Psoas muscle (tissue), 8 donors: ENCODE measurements around the gene FAM81B. TPM values are rescaled to one million over a fixed set of nuclear protein-coding genes. Genes with fewer than 3 reads are reported as not detected.

Experiments
- ATAC-seq, 4 donors: fragments of 200-7000 bp; cut with Tn5 transposase; one replicate each; pipeline ENCODE4 v1.9.1; 2020; ENCODE audit warnings: moderate library complexity in 3 of 4, mild to moderate bottlenecking in 2 of 4
- DNase-seq, 2 donors: peaks; one replicate each; pipeline ENCODE4 v3.0.0-alpha.2; 2020
- H3K27ac ChIP-seq: fragments of 200-600 bp; one replicate; pipeline ENCODE4 v1.8.0; 2022
- H3K27me3 ChIP-seq, 3 donors: fragments of 200-600 bp in 1 of 3; one replicate each; pipeline versions ENCODE4 v1.6.1 to v1.8.0; 2013 to 2022; ENCODE audit warnings: low read length in 2 of 3, mild to moderate bottlenecking in 2 of 3, moderate library complexity in 1 of 3; ENCODE audit not compliant: insufficient read depth in 3 of 3
- H3K36me3 ChIP-seq, 2 donors: fragments of 200-600 bp in 1 of 2; one replicate each; pipeline versions ENCODE4 v1.6.1 to v1.8.0; 2013 to 2022; ENCODE audit warnings: low read depth in 1 of 2, mild to moderate bottlenecking in 1 of 2, moderate library complexity in 1 of 2; ENCODE audit not compliant: insufficient read depth in 1 of 2
- H3K4me1 ChIP-seq: fragments of 200-600 bp; one replicate; pipeline ENCODE4 v1.8.0; 2022
- H3K4me3 ChIP-seq: fragments of 200-600 bp; one replicate; pipeline ENCODE4 v1.8.0; 2022; ENCODE audit warnings: mild to moderate bottlenecking
- H3K9me3 ChIP-seq: fragments of 200-600 bp; one replicate; pipeline ENCODE4 v1.8.0; 2022
- WGBS, 3 donors: extraction: QIAGEN DNeasy Blood & Tissue Kit; methylation state at CpG; one replicate each; pipeline versions ENCODE4 v1.1.6 to v1.1.7; 2013; 5-methylcytosine and 5-hydroxymethylcytosine counted together
- intact Hi-C, 2 donors: fragments of 100-400 bp; cut with DNase I; formaldehyde crosslinking; loops; one replicate each; pipeline versions ENCODE4 v1.11.0 to v1.14.2; 2022
- polyA plus RNA-seq, 3 donors: library from polyadenylated mRNA; stranded (reverse); fragments of 200-250 nt; gene quantifications; one replicate each; pipeline ENCODE4 v1.2.3, GENCODE V29; 2013
- total RNA-seq, 4 donors: library from RNA; stranded (reverse); fragmentation: NEBNext Ultra II Directional in 2 of 4; extraction: Animal tissue kit (Norgen Biotek cat#: 25700) in 2 of 4; gene quantifications; one replicate each; pipeline versions ENCODE4 v1.2.1 to v1.2.4, GENCODE V29; 2021 to 2023
- TF ChIP-seq, protein P1 (sequence below): fragments of 200-600 bp; IDR thresholded peaks from one replicate; pipeline ENCODE4 v1.8.0; 2022; ENCODE audit warnings: antibody characterized with exemption
- donor health status: healthy with polysubstance abuse.
- donor health status: DM: no; HTN: no; CAD: no; lungs with moderate emphysema.
- donor health status: Bipolar disorder and iron deficiency.
- donor health status: healthy.
- donor health status: DM: yes; HTN: yes; CAD: no.
- donor health status: DM: no; HTN: no; CAD: no.
- donor health status: DM: no; HTN: no; CAD: no.
- donor health status: DM: yes; HTN: yes; CAD: no.

The FAM81B gene
- total and polyA plus RNA-seq, 7 donors, result not detected

- no peaks in the 10 kb centered on the region for H3K4me1 ChIP-seq
- no peak overlapping the region for H3K4me3 ChIP-seq
- TF ChIP-seq, protein P1, sequence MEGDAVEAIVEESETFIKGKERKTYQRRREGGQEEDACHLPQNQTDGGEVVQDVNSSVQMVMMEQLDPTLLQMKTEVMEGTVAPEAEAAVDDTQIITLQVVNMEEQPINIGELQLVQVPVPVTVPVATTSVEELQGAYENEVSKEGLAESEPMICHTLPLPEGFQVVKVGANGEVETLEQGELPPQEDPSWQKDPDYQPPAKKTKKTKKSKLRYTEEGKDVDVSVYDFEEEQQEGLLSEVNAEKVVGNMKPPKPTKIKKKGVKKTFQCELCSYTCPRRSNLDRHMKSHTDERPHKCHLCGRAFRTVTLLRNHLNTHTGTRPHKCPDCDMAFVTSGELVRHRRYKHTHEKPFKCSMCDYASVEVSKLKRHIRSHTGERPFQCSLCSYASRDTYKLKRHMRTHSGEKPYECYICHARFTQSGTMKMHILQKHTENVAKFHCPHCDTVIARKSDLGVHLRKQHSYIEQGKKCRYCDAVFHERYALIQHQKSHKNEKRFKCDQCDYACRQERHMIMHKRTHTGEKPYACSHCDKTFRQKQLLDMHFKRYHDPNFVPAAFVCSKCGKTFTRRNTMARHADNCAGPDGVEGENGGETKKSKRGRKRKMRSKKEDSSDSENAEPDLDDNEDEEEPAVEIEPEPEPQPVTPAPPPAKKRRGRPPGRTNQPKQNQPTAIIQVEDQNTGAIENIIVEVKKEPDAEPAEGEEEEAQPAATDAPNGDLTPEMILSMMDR, result no peak
- no peaks in the 10 kb centered on the region for H3K27me3 ChIP-seq
- DNase-seq (no peak), ATAC-seq (no peak)
- H3K9me3 ChIP-seq, result no peaks in the 10 kb centered on the region
- intact Hi-C loops, result no loop called here
- no peaks in the 10 kb centered on the region for H3K36me3 ChIP-seq
- no peak overlapping the region for H3K27ac ChIP-seq
Observed at GRCh38 chr5:95448789-95449188, 57.6 kb downstream of the FAM81B start.

DNA sequence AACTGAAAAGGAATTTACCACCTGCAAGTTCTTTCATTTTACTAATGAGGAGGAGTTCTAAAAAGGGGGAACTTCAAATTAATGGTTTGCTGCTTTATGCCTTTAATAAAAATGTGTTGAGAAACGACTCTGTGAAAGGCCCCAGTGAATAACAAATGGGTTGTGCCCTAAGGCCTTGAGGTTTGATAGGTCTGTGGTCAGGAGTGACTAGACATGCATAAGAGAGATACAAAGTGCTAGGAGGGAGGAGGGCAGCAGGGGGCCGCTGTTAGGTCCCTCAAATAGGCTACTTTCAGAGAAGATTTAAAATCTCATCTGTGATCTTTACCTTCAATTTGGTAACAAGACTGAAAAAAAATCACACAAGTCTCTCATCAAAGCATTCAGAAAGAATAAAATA, 58.3 kb downstream of the FAM81B start:
- DNase-seq (no peak), ATAC-seq (no peak)
- TF ChIP-seq, protein P1, result no peak
- Histone ChIP-seq H3K4me3 (no peak overlapping the region), H3K27ac (no peak overlapping the region), H3K4me1 (no peaks in the 10 kb centered on the region), H3K27me3 (no peaks in the 10 kb centered on the region), H3K9me3 (no peaks in the 10 kb centered on the region), H3K36me3 (no peaks in the 10 kb centered on the region)
- 63 to 74% (median 70%) methylated on average over 2 of the region's 2 CpGs for WGBS, 3 donors
- intact Hi-C loops, result no loop called here

GRCh38 chr5:95454536-95454935, 63.4 kb downstream of the FAM81B start:
- WGBS, 3 donors, result 63 to 95% (median 70%) methylated on average over 2 of the region's 2 CpGs
- no peaks in the 10 kb centered on the region for H3K27me3 ChIP-seq
- ATAC-seq (no peak), DNase-seq (no peak)
- H3K27ac ChIP-seq, result no peak overlapping the region
- peaks cover 0 to 3% of the 10 kb centered on the region in 2 donors for H3K36me3 ChIP-seq
- intact Hi-C loops, result no loop called here
- TF ChIP-seq, protein P1, result no peak
- H3K4me1 ChIP-seq, result no peaks in the 10 kb centered on the region
- no peak overlapping the region for H3K4me3 ChIP-seq
- no peaks in the 10 kb centered on the region for H3K9me3 ChIP-seq

DNA sequence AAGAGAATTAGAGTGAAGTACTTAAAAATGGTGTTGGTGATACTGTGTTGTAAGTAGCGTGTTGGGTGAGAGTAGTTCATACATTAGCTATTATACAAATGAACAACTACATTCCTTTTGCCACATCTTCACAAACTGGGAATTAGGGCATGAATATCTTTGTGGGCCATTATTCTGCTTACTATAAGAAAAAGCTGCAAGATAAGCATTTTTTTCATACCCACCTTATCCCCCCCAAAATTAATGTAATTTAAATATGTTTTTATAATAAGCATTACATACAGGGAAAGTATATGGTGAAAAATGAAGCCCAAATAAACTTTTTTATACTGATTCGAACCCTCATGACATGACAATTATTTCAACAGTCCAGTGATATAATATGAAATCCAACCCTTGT, 69.5 kb downstream of the FAM81B start:
- no peaks in the 10 kb centered on the region for H3K9me3 ChIP-seq
- H3K27ac ChIP-seq, result no peak overlapping the region
- TF ChIP-seq, protein P1, result no peak
- H3K27me3 ChIP-seq, result no peaks in the 10 kb centered on the region
- no peaks in the 10 kb centered on the region for H3K4me1 ChIP-seq
- no peak overlapping the region for H3K4me3 ChIP-seq
- 97 to 99% (median 98%) methylated on average over 2 of the region's 2 CpGs for WGBS, 3 donors
- intact Hi-C loops, result no loop called here
- no peak for ATAC-seq
- peaks cover 4 to 58% of the 10 kb centered on the region in 2 donors for H3K36me3 ChIP-seq
- no peak for DNase-seq

GRCh38 chr5:95471487-95471886, 80.3 kb downstream of the FAM81B start:
- H3K36me3 ChIP-seq, result peaks cover 0 to 47% of the 10 kb centered on the region in 2 donors
- H3K9me3 ChIP-seq, result no peaks in the 10 kb centered on the region
- WGBS, 3 donors, result 55 to 95% (median 93%) methylated on average over 1 of the region's 1 CpG
- intact Hi-C loops, result no loop called here
- DNase-seq, result no peak
- no peaks in the 10 kb centered on the region for H3K27me3 ChIP-seq
- no peak overlapping the region for H3K4me3 ChIP-seq
- TF ChIP-seq, protein P1, result no peak
- ATAC-seq, result peak; percentile 67 to 89 (median 78)
- peaks cover 17% of the 10 kb centered on the region for H3K4me1 ChIP-seq
- H3K27ac ChIP-seq, result peak overlapping the region; percentile 19
